ENCODE results near the gene PLXNA1.

DNA sequence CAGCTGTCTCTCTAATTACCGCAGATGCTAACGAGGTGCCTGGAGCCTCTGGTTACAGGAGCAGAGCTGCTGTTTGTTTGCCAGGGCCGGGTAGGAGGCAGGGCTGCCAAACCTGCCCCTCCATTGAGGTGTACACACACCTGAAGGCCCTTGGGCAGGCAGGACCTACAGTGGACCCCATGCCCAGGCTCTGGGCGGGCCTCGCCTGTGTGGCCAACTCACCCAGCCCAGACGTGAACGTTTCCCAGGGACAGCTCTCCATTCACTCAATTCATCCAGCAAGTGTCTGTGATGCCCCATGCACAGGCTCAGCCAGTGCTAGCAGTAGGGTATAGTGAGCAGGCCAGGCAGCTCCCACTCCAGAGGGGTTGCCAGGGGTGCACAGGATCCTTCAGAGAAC is 43.7 kb downstream of the PLXNA1 start:
- TF ChIP-seq, protein P1, sequence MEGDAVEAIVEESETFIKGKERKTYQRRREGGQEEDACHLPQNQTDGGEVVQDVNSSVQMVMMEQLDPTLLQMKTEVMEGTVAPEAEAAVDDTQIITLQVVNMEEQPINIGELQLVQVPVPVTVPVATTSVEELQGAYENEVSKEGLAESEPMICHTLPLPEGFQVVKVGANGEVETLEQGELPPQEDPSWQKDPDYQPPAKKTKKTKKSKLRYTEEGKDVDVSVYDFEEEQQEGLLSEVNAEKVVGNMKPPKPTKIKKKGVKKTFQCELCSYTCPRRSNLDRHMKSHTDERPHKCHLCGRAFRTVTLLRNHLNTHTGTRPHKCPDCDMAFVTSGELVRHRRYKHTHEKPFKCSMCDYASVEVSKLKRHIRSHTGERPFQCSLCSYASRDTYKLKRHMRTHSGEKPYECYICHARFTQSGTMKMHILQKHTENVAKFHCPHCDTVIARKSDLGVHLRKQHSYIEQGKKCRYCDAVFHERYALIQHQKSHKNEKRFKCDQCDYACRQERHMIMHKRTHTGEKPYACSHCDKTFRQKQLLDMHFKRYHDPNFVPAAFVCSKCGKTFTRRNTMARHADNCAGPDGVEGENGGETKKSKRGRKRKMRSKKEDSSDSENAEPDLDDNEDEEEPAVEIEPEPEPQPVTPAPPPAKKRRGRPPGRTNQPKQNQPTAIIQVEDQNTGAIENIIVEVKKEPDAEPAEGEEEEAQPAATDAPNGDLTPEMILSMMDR (IDR thresholded peaks at IDR 0.05; ENCODE audit: insufficient read depth, low read depth, low read length): no peak
- TF ChIP-seq EZH2 (IDR thresholded peaks at IDR 0.05; ENCODE audit: insufficient read depth, low read length): no peak

All from astrocyte (in vitro differentiated cells and primary cell).